ENCODE results near the gene EIPR1.

The EIPR1 gene

GRCh38 chr2:3168230-3168891 lies 209.3 kb downstream of the EIPR1 start:
- DNase-seq: no peak

- DNase-seq: no peak
These were observed 214.2 kb downstream of the EIPR1 start for GRCh38 chr2:3163401-3163800.

DNA sequence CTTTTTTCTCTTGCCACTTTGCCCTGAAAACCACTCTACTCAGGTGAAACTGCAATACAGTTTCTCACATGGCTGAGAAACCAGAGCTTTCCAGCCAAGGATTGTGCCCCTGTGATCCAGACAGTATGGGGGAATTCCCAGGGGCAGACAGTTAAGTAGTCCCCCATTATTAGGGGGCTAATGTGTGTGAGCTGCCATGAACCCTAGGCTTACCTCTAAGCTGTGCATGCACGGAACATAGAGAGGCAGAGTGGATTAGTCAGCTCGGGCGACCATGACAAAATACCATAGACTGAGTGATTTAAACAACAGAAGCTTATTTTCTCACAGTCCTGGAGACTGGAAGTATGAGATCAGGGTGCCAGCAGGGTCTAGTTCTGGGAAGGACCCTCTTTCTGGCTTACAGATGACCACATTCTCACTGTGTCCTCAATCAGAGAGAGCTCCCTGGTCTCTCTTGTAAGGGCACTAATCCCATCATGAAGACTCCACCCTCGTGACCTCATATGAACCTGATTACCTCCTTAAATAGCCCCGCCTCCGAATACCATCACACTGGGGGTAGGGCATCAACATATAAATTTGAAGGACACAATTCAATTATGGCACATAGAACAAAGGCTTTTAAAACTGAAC lies 215.1 kb downstream of the EIPR1 start:
- no peak for DNase-seq

GRCh38 chr2:3160751-3161330 lies 216.8 kb downstream of the EIPR1 start:
- DNase-seq: no peak

GRCh38 chr2:3159782-3160545 lies 217.7 kb downstream of the EIPR1 start:
- DNase-seq: no peak

DNA sequence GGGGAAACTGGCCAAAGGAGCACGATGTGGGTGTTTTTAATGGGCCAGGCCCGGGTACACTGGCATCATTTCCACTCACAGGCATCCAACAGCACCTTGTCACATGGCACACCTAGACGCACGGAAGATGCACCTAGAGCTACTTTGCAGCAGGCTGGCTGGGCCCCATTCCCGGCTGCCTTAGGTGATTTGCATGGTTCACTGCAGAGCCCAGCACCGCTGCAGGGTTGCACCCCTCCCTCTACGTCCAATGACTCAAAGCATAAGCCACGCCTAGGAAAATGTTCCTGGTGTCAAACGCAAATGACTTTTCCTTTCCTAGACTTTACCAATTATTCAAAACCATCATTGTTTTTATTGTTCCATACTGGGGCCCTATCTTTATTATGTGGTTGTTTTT lies 222.9 kb downstream of the EIPR1 start:
- no peak for DNase-seq

DNA sequence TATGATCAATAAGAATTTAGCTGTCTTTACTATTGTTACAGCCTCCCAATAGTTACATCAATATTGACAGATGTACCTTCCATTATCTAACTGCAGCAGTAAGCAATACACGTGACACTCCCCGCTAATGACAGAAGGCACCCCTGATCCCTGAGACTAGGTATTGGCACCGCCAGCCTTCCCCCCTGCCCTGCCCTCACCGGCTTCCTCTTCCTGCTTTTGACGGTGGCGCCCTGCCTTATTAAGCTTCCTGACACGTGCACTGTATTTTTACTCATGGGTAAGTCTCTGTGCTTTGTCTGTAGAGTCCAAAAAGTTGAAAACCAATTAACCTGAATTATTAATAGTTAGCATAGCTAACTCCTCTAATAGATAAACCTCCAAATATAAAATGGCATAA lies 223.5 kb downstream of the EIPR1 start:
- no peak for DNase-seq

DNA sequence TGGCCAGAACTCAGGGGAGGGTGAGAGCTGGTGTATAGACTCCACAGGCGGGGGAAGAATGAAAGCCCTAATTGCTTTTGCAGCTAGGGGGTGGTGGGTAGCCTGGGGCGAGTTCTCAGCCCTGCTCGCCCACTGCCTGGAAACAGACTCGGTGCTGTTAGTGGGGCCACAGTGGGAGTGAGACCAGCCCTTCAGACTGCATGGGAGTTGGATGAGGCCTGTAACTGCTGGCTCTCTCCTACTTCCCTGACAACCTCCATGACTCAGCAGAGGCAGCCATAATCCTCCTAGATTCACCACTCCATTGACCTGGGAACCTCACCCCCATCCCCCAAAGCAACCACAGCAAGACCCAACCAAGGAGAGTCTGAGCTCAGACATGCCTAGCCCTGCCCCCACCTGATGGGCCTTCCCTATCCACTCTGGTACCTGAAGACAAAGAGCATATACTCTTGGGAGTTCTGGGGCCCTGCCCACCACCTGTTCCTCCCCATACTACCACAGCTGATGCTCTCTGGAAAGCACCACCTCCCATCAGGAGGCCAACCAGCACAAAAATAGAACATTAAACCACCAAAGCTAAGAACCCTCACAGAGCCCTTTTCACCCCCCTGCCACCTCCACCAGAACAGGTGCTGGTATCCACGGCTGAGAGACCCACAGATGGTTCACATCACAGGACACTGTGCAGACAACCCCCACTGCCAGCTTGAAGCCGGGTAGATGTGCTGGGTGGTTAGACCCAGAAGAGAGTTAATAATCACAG lies 226.3 kb downstream of the EIPR1 start:
- DNase-seq: peak; percentile 79

GRCh38 chr2:3149441-3150217 lies 228.0 kb downstream of the EIPR1 start:
- no peak for DNase-seq

GRCh38 chr2:3148716-3149115 lies 228.9 kb downstream of the EIPR1 start:
- DNase-seq: no peak

- no peak for DNase-seq
These were observed 229.7 kb downstream of the EIPR1 start for GRCh38 chr2:3147651-3148530.

- no peak for DNase-seq
These were observed 230.6 kb downstream of the EIPR1 start for GRCh38 chr2:3146772-3147650.

DNA sequence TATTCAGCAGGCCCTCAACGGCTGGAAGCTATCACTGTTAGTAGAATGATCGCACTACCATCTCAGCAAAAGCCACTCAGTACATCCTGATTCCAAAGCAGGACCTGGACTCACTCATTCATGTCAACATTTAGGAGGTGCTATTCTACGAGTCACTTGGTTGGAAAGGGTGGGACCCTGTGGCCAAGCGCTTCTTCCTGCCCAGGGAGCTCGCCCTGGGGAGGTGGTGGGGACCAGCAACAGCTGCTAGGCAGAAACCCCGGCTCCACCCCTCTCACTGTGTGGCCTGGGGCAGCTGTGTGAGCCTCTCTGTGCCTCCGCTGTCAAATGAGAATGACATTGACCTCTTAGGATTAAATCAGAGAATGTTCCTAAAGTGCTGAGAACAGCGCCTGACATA lies 231.4 kb downstream of the EIPR1 start:
- no peak for DNase-seq

DNA sequence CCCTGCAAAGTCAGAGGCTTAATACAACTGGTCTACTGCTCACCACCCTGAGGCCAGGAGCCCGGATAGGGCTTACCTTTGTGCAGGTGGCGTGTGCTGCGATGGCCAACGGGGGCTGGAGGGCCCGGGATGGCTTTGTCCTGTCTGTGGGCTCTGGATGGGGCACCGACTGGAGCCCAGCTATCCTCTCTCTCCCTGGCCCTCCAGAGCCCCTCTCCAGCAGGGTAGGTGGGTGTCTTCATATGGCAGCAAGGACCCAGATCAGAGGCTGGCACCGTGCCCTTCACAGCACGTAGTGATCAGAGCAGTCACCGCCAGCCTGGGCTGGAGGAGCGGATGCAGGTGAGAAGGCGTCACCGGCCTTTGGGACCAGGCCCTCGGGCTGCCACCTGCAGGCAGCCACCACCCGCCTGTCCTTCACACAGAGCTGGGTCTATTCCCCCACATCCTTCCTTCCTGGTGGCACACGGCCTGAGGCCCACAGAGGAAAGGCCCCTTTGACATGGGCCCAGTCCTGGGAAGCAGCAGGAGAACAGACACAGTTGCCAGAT lies 232.1 kb downstream of the EIPR1 start:
- DNase-seq: no peak

- no peak for DNase-seq
These were observed 232.8 kb downstream of the EIPR1 start for GRCh38 chr2:3144856-3145255.

GRCh38 chr2:3143602-3144001 lies 234.0 kb downstream of the EIPR1 start:
- DNase-seq: no peak

GRCh38 chr2:3142961-3143571 lies 234.6 kb downstream of the EIPR1 start:
- DNase-seq: no peak

- DNase-seq: no peak
These were observed 235.4 kb downstream of the EIPR1 start for GRCh38 chr2:3142210-3142609.

DNA sequence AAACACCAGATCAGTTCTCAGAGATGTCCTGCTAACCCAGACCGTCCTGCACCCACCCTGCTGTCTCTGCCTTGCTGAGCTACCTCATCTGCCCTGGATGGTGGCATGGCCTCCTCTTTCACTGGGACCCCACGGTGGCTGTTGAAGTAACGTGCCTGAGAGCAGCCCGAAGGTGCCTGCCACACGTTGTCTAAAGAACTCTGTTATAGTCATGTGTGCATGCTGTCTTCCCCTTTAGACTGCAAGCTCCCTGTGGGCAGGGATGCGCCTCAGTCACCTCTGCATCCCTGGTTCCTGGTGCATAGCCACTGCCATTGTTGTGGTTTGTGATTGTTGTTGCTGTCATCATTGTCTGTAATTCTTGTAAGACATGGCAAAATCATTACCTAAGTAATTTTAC lies 235.9 kb downstream of the EIPR1 start:
- no peak for DNase-seq

Measured in NCI-H345 (cell line).